ENCODE measurements around the gene POLE.

DNA sequence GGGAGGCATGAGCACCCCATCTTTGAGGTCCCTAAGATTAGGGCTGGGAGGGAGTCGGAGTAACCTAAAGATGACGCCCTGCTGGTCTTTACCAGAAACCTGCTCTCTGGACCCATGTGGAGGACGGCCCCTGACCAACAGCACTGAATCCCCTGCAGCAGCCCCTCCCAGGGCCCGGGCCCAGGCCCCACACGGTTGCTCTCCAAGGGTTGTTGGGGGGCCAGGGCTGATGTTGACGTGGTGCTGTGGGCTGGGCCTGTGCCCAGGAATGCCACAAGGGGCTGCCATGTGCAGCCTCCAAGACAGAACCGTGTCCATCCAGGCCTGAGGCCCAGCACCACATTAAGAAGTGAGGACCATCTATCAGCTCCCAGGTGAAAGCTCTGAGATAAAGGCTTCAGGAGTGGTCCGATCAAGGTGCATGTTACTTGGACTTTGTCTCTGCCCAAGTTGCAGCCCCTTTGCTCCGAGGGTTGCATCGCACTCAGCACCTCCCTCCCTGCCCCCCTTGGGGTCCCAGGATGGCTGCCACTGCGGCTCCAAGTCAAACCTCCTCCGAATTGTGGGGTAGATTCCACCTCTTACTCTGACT lies 106.3 kb downstream of the POLE start:
- TF ChIP-seq, protein P1, sequence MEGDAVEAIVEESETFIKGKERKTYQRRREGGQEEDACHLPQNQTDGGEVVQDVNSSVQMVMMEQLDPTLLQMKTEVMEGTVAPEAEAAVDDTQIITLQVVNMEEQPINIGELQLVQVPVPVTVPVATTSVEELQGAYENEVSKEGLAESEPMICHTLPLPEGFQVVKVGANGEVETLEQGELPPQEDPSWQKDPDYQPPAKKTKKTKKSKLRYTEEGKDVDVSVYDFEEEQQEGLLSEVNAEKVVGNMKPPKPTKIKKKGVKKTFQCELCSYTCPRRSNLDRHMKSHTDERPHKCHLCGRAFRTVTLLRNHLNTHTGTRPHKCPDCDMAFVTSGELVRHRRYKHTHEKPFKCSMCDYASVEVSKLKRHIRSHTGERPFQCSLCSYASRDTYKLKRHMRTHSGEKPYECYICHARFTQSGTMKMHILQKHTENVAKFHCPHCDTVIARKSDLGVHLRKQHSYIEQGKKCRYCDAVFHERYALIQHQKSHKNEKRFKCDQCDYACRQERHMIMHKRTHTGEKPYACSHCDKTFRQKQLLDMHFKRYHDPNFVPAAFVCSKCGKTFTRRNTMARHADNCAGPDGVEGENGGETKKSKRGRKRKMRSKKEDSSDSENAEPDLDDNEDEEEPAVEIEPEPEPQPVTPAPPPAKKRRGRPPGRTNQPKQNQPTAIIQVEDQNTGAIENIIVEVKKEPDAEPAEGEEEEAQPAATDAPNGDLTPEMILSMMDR (conservative IDR thresholded peaks at IDR 0.05; ENCODE audit: low read length), result no peak
- TF ChIP-seq EZH2phosphoT487 (IDR thresholded peaks at IDR 0.05; ENCODE audit: borderline replicate concordance, low read depth, low read length), result no peak
